ENCODE measurements around the gene DLGAP3. TPM values are rescaled to one million over a fixed set of nuclear protein-coding genes. Genes with fewer than 3 reads are reported as not detected.
"Not testable (repeated sequence)": the region's sequence is repeated elsewhere in the genome, so short reads cannot be mapped to it uniquely, and the experiment has no call there.

DLGAP3 gene
- total RNA-seq, 1 experiment from 2014 or later = 7.3 TPM

DNA sequence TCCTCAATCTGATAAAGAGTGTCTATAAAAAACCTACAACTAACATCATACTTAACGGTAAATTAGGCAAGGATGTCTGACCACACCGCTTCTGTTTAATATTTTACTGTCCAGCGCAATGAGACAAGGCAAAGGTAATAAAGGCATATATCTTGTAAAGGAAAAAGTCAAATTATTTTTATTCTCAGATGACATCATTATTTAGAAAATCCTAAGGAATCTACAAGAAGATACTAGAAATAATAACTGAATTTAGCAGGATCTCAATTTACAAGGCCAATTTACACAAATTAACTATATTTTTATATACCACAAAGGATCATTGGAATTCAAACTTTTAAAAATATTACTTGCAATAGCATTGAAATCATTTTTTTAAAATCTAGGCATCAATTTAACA is 107.2 kb downstream of the DLGAP3 start:
- Histone ChIP-seq H4K91ac (ENCODE audit: insufficient read length, low read depth, low read length) (no peak overlapping the region), H3K27me3 (ENCODE audit: insufficient read depth, low read length) (no peaks in the 10 kb centered on the region), H2BK15ac (ENCODE audit: low read depth, low read length) (no peak overlapping the region), H3K79me1 (ENCODE audit: insufficient read depth, low read depth, low read length, poor library complexity, severe bottlenecking) (no peaks in the 10 kb centered on the region), H3K23me2 (ENCODE audit: insufficient read length, low read depth, low read length, poor library complexity, severe bottlenecking) (no peaks in the 10 kb centered on the region), H3K9ac (ENCODE audit: extremely low read depth, insufficient read length, low read length) (no peak overlapping the region), H3K56ac (ENCODE audit: insufficient read length, low read depth, low read length) (no peak overlapping the region), H3K27ac (ENCODE audit: insufficient read length, low read depth, low read length) (no peak overlapping the region), H3K18ac (ENCODE audit: insufficient read length, low read depth, low read length) (no peak overlapping the region), H2BK12ac (ENCODE audit: insufficient read length, low read depth, low read length) (no peak overlapping the region), H3K4me1 (ENCODE audit: insufficient read depth, low read length) (no peaks in the 10 kb centered on the region), H4K8ac (replicated peaks; ENCODE audit: insufficient read length, low read depth, low read length) (no peak overlapping the region), H2BK20ac (ENCODE audit: low read depth, low read length, poor library complexity, severe bottlenecking) (no peak overlapping the region), H2BK5ac (ENCODE audit: insufficient read length, low read length) (no peak overlapping the region), H4K20me1 (ENCODE audit: control insufficient read depth, insufficient read depth, insufficient read length) (no peaks in the 10 kb centered on the region), H3K79me2 (ENCODE audit: insufficient read depth, low read length) (no peaks in the 10 kb centered on the region), H4K5ac (ENCODE audit: insufficient read length, low read depth, low read length) (no peak overlapping the region), H3K9me3 (ENCODE audit: control insufficient read depth, low read depth, low read length) (no peaks in the 10 kb centered on the region), H3K23ac (ENCODE audit: insufficient read length, low read depth, low read length) (no peak overlapping the region), H3K4me2 (ENCODE audit: insufficient read depth, insufficient read length, low read length) (no peak overlapping the region), H3K4ac (ENCODE audit: low read depth, low read length) (no peak overlapping the region), H2AK5ac (ENCODE audit: insufficient read length, low read length) (no peak overlapping the region), H3K14ac (ENCODE audit: insufficient read depth, low read length) (no peak overlapping the region), H2BK120ac (ENCODE audit: low read depth, low read length, poor library complexity, severe bottlenecking) (no peak overlapping the region), H2AFZ (ENCODE audit: low read length) (no peak overlapping the region), H3T11ph (ENCODE audit: low read length) (no peak overlapping the region)
- Mint-ChIP-seq H3K27me3 (ENCODE audit: low read depth) (no peaks in the 10 kb centered on the region), H3K36me3 (ENCODE audit: insufficient read depth in 1 of 3, low read depth in 3 of 3) (no peaks in the 10 kb centered on the region), H3K27ac (no peak overlapping the region), H3K9me3 (no peaks in the 10 kb centered on the region), H3K4me1 (no peaks in the 10 kb centered on the region), H3K4me3 (no peak overlapping the region)
- TF ChIP-seq, protein P1, sequence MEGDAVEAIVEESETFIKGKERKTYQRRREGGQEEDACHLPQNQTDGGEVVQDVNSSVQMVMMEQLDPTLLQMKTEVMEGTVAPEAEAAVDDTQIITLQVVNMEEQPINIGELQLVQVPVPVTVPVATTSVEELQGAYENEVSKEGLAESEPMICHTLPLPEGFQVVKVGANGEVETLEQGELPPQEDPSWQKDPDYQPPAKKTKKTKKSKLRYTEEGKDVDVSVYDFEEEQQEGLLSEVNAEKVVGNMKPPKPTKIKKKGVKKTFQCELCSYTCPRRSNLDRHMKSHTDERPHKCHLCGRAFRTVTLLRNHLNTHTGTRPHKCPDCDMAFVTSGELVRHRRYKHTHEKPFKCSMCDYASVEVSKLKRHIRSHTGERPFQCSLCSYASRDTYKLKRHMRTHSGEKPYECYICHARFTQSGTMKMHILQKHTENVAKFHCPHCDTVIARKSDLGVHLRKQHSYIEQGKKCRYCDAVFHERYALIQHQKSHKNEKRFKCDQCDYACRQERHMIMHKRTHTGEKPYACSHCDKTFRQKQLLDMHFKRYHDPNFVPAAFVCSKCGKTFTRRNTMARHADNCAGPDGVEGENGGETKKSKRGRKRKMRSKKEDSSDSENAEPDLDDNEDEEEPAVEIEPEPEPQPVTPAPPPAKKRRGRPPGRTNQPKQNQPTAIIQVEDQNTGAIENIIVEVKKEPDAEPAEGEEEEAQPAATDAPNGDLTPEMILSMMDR (conservative IDR thresholded peaks at IDR 0.05) = no peak
- WGBS (ENCODE audit: extremely low coverage, insufficient read length, low lambda C conversion rate) = no CpG with 5 or more reads among the region's 3 CpGs
- no peak for DNase-seq

DNA sequence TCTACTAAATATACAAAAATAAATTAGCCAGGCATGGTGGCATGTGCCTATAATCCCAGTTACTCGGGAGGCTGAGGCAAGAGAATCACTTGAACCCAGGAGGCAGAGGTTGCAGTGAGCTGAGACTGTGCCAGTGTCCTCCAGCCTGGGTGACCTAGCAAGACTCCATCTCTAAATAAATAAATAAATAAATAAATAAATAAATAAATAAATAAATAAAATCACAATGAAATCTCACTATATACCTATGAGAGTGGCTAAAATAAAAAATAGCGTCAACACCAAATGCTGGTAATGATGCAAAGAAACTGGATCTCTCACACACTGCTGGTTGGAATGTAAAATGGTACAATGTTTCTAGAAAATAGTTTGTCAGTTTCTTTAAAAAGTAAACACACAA is 110.6 kb downstream of the DLGAP3 start:
- not testable (repeated sequence) for H2BK20ac ChIP-seq (ENCODE audit: low read depth, low read length, poor library complexity, severe bottlenecking); H4K91ac ChIP-seq (ENCODE audit: insufficient read length, low read depth, low read length); H3K27me3 ChIP-seq (ENCODE audit: insufficient read depth, low read length); H3K9me3 Mint-ChIP-seq; H3K9me3 ChIP-seq (ENCODE audit: control insufficient read depth, low read depth, low read length); H2BK120ac ChIP-seq (ENCODE audit: low read depth, low read length, poor library complexity, severe bottlenecking); H3K56ac ChIP-seq (ENCODE audit: insufficient read length, low read depth, low read length); H3K79me2 ChIP-seq (ENCODE audit: insufficient read depth, low read length); H3K4ac ChIP-seq (ENCODE audit: low read depth, low read length); H3K36me3 Mint-ChIP-seq (ENCODE audit: insufficient read depth in 1 of 3, low read depth in 3 of 3); H3K14ac ChIP-seq (ENCODE audit: insufficient read depth, low read length); H3K27me3 Mint-ChIP-seq (ENCODE audit: low read depth); H3K23me2 ChIP-seq (ENCODE audit: insufficient read length, low read depth, low read length, poor library complexity, severe bottlenecking); H3K4me2 ChIP-seq (ENCODE audit: insufficient read depth, insufficient read length, low read length); H3T11ph ChIP-seq (ENCODE audit: low read length); H3K27ac Mint-ChIP-seq; H3K4me1 Mint-ChIP-seq; H4K20me1 ChIP-seq (ENCODE audit: control insufficient read depth, insufficient read depth, insufficient read length); H3K9ac ChIP-seq (ENCODE audit: extremely low read depth, insufficient read length, low read length); H3K23ac ChIP-seq (ENCODE audit: insufficient read length, low read depth, low read length); H3K18ac ChIP-seq (ENCODE audit: insufficient read length, low read depth, low read length); H4K8ac ChIP-seq (replicated peaks; ENCODE audit: insufficient read length, low read depth, low read length); H3K4me1 ChIP-seq (ENCODE audit: insufficient read depth, low read length); H2BK12ac ChIP-seq (ENCODE audit: insufficient read length, low read depth, low read length); H3K4me3 Mint-ChIP-seq; H2BK5ac ChIP-seq (ENCODE audit: insufficient read length, low read length); H2AFZ ChIP-seq (ENCODE audit: low read length); H2BK15ac ChIP-seq (ENCODE audit: low read depth, low read length); H4K5ac ChIP-seq (ENCODE audit: insufficient read length, low read depth, low read length); DNase-seq; H3K79me1 ChIP-seq (ENCODE audit: insufficient read depth, low read depth, low read length, poor library complexity, severe bottlenecking); H2AK5ac ChIP-seq (ENCODE audit: insufficient read length, low read length); H3K27ac ChIP-seq (ENCODE audit: insufficient read length, low read depth, low read length)
- no CpG with 5 or more reads among the region's 2 CpGs for WGBS (ENCODE audit: extremely low coverage, insufficient read length, low lambda C conversion rate)
